ENCODE data around the gene COP1. TPM values are rescaled to one million over a fixed set of nuclear protein-coding genes. Genes with fewer than 3 reads are reported as not detected.

Gene COP1
- total RNA-seq, 1 donor from 2014 or later, result 46.3 TPM

GRCh38 chr1:176196728-176197127 is 10.4 kb downstream of the COP1 start:
- H3K4me3 ChIP-seq, result no peak overlapping the region
- H3K36me3 ChIP-seq, result no peaks in the 10 kb centered on the region
- no peaks in the 10 kb centered on the region for H3K9me3 ChIP-seq
- no peak for TF ChIP-seq CTCF (IDR thresholded peaks at IDR 0.05)
- intact Hi-C loops (cut with DNase I), result no loop called here
- H3K4me1 ChIP-seq, result peaks cover 21% of the 10 kb centered on the region
- no peaks in the 10 kb centered on the region for H3K27me3 ChIP-seq (ENCODE audit: low read depth)
- DNase-seq (no peak), ATAC-seq (no peak)
- no peak overlapping the region for H3K27ac ChIP-seq

- TF ChIP-seq CTCF (IDR thresholded peaks at IDR 0.05), result no peak
- Histone ChIP-seq H3K27me3 (ENCODE audit: low read depth) (no peaks in the 10 kb centered on the region), H3K4me1 (peaks cover 29% of the 10 kb centered on the region), H3K27ac (no peak overlapping the region), H3K36me3 (no peaks in the 10 kb centered on the region), H3K4me3 (no peak overlapping the region), H3K9me3 (no peaks in the 10 kb centered on the region)
- ATAC-seq (no peak), DNase-seq (no peak)
- intact Hi-C loops (cut with DNase I), result no loop called here
Observed at GRCh38 chr1:176195547-176195946, 11.5 kb downstream of the COP1 start.

GRCh38 chr1:176193663-176194062 is 13.4 kb downstream of the COP1 start:
- H3K9me3 ChIP-seq, result no peaks in the 10 kb centered on the region
- peaks cover 25% of the 10 kb centered on the region for H3K4me1 ChIP-seq
- no peaks in the 10 kb centered on the region for H3K27me3 ChIP-seq (ENCODE audit: low read depth)
- ATAC-seq (no peak), DNase-seq (no peak)
- TF ChIP-seq CTCF (IDR thresholded peaks at IDR 0.05), result no peak
- no peaks in the 10 kb centered on the region for H3K36me3 ChIP-seq
- no peak overlapping the region for H3K4me3 ChIP-seq
- no peak overlapping the region for H3K27ac ChIP-seq
- intact Hi-C loops (cut with DNase I), result no loop called here

- H3K36me3 ChIP-seq, result no peaks in the 10 kb centered on the region
- intact Hi-C loops (cut with DNase I), result no loop called here
- TF ChIP-seq CTCF (IDR thresholded peaks at IDR 0.05), result no peak
- H3K9me3 ChIP-seq, result no peaks in the 10 kb centered on the region
- H3K27ac ChIP-seq, result no peak overlapping the region
- H3K4me1 ChIP-seq, result peaks cover 25% of the 10 kb centered on the region
- no peak overlapping the region for H3K4me3 ChIP-seq
- H3K27me3 ChIP-seq (ENCODE audit: low read depth), result no peaks in the 10 kb centered on the region
- DNase-seq (no peak), ATAC-seq (no peak)
Observed at GRCh38 chr1:176193023-176193422, 14.1 kb downstream of the COP1 start.

- Histone ChIP-seq H3K36me3 (no peaks in the 10 kb centered on the region), H3K27ac (no peak overlapping the region), H3K4me1 (peaks cover 20% of the 10 kb centered on the region), H3K9me3 (no peaks in the 10 kb centered on the region), H3K4me3 (no peak overlapping the region), H3K27me3 (ENCODE audit: low read depth) (no peaks in the 10 kb centered on the region)
- no peak for ATAC-seq
- intact Hi-C loops (cut with DNase I), result no loop called here
- TF ChIP-seq CTCF (IDR thresholded peaks at IDR 0.05), result no peak
- no peak for DNase-seq
Observed at GRCh38 chr1:176188604-176189003, 18.5 kb downstream of the COP1 start.

- Histone ChIP-seq H3K27me3 (ENCODE audit: low read depth) (no peaks in the 10 kb centered on the region), H3K4me3 (no peak overlapping the region), H3K27ac (no peak overlapping the region), H3K9me3 (no peaks in the 10 kb centered on the region), H3K4me1 (peaks cover 23% of the 10 kb centered on the region), H3K36me3 (peaks cover 8% of the 10 kb centered on the region)
- no peak for ATAC-seq
- no peak for DNase-seq
- intact Hi-C loops (cut with DNase I), result no loop called here
- no peak for TF ChIP-seq CTCF (IDR thresholded peaks at IDR 0.05)
Observed at GRCh38 chr1:176187001-176187400, 20.1 kb downstream of the COP1 start.

Measured in lower lobe of right lung (tissue), 2 donors.